K562 (cell line): ENCODE results near the gene RPL38. TPM values are rescaled to one million over a fixed set of nuclear protein-coding genes. Genes with fewer than 3 reads are reported as not detected.

Experiments
- ATAC-seq: fragments of 200-7000 bp; cut with Tn5 transposase; 3 replicates; pipeline ENCODE4 v1.9.1; 2020; ENCODE audit warnings: moderate library complexity
- BruUV-seq: library from RNA; stranded (reverse); fragments of 400-500 nt; replicated peaks from 2 replicates; lab custom pipeline; 2021; lab: Mats Ljungman, UMichigan
- CTCF ChIA-PET: fragments of 300-600 bp; formaldehyde crosslinking; extraction: SDS; loops from one replicate; lab custom pipeline; 2021; ENCODE audit warnings: low intra/inter-chr PET ratio; lab: Yijun Ruan, JAX
- POLR2A ChIA-PET: fragments of 300-600, 350-650 bp; sonication (Branson Sonifier 250); formaldehyde crosslinking; extraction: SDS; loops from one replicate; lab custom pipeline; 2021; ENCODE audit warnings: antibody characterized with exemption, inconsistent platforms; lab: Yijun Ruan, JAX
- DNase-seq, 4 experiments: peaks; one replicate each; pipeline versions ENCODE4 v3.0.0 to v3.0.0-alpha.2; 2011 to 2018; ENCODE audit warnings: low spot score in 3 of 4, mixed read lengths in 3 of 4; ENCODE audit errors: extremely low read depth in 1 of 4
- FAIRE-seq: peaks from 2 replicates; lab custom pipeline; 2011; peaks lifted over from hg19 to GRCh38; lab: Jason Lieb, UNC
- H2AFZ ChIP-seq: 2 replicates; pipeline ENCODE4 v1.6.0; 2011; ENCODE audit warnings: low read depth, low read length, control low read depth, inconsistent platforms
- H3K27ac ChIP-seq: fragments of 200-600 bp; 3 replicates; pipeline ENCODE4 v1.8.0; 2011; ENCODE audit warnings: low read depth, mild to moderate bottlenecking, control low read depth, inconsistent platforms, low read length, moderate library complexity, mixed read lengths; ENCODE audit errors: extremely low read depth
- H3K27me3 ChIP-seq, 2 experiments: fragments of 300-600 bp in 1 of 2; 2 replicates in 1 of 2; 3 replicates in 1 of 2; pipeline versions ENCODE4 v1.6.0 to v1.8.0; 2011; ENCODE audit warnings: inconsistent platforms in 2 of 2, low read length in 2 of 2, mild to moderate bottlenecking in 1 of 2, mixed read lengths in 1 of 2, moderate library complexity in 1 of 2; ENCODE audit not compliant: control insufficient read depth in 2 of 2, insufficient read depth in 2 of 2
- H3K36me3 ChIP-seq: fragments of 300-600 bp; 3 replicates; pipeline ENCODE4 v1.8.0; 2011; ENCODE audit warnings: mild to moderate bottlenecking, low read length, inconsistent platforms; ENCODE audit not compliant: control insufficient read depth, insufficient read depth
- H3K4me1 ChIP-seq, 2 experiments: fragments of 200-600 bp in 1 of 2; replicated peaks in 1 of 2; 2 replicates in 1 of 2; 3 replicates in 1 of 2; pipeline versions ENCODE4 v1.5.1 to v1.8.0; 2011; ENCODE audit warnings: inconsistent platforms in 2 of 2, low read length in 2 of 2, mild to moderate bottlenecking in 1 of 2, mixed read lengths in 1 of 2, moderate library complexity in 1 of 2; ENCODE audit not compliant: control insufficient read depth in 2 of 2, insufficient read depth in 2 of 2
- H3K4me2 ChIP-seq: 2 replicates; pipeline ENCODE4 v1.6.1; 2011; ENCODE audit warnings: low read length, control low read depth, inconsistent platforms, mixed read lengths; ENCODE audit not compliant: insufficient read depth
- H3K4me3 ChIP-seq: fragments of 200-600 bp; sonication (generic), shearing (Covaris generic); 2 replicates; pipeline ENCODE4 v1.5.1; 2016; ENCODE audit warnings: control low read depth, inconsistent platforms
- H3K79me2 ChIP-seq: fragments of 200-600 bp; 3 replicates; pipeline ENCODE4 v1.8.0; 2011; ENCODE audit warnings: low read length, inconsistent platforms; ENCODE audit not compliant: control insufficient read depth, insufficient read depth
- H3K9ac ChIP-seq, 2 experiments: 2 replicates each; pipeline versions ENCODE4 v1.6.0 to v1.6.1; 2011; ENCODE audit warnings: low read depth in 2 of 2, low read length in 2 of 2, control low read depth in 1 of 2, inconsistent platforms in 1 of 2, mild to moderate bottlenecking in 1 of 2, mixed read lengths in 1 of 2; ENCODE audit not compliant: insufficient read depth in 1 of 2
- H3K9me1 ChIP-seq: one replicate; pipeline ENCODE4 v1.6.0; 2011; ENCODE audit warnings: inconsistent platforms, mild to moderate bottlenecking, low read length, moderate library complexity; ENCODE audit not compliant: control insufficient read depth, insufficient read depth
- H3K9me3 ChIP-seq: replicated peaks from 2 replicates; pipeline ENCODE4 v1.5.1; 2011; ENCODE audit warnings: low read depth, low read length, inconsistent platforms; ENCODE audit not compliant: control insufficient read depth, insufficient read depth
- H4K20me1 ChIP-seq: replicated peaks from 2 replicates; pipeline ENCODE4 v1.6.1; 2011; ENCODE audit warnings: low read length, inconsistent platforms, mixed read lengths; ENCODE audit not compliant: control insufficient read depth, insufficient read depth
- DNMT1 ChIP-seq: fragments of 450-650 bp; IDR thresholded peaks from 2 replicates; pipeline ENCODE4 v1.6.1; 2016; ENCODE audit warnings: antibody characterized with exemption, mild to moderate bottlenecking
- EP300 ChIP-seq: IDR thresholded peaks from 2 replicates; pipeline ENCODE4 v1.6.1; 2012; ENCODE audit warnings: low read length, improper control_type of control experiment
- GTF2F1 ChIP-seq: IDR thresholded peaks from 2 replicates; pipeline ENCODE4 v1.6.1; 2011; ENCODE audit warnings: low read depth, low read length, improper control_type of control experiment
- MCM3 ChIP-seq: fragments of 450-650 bp; IDR thresholded peaks from 2 replicates; pipeline ENCODE4 v1.6.1; 2016
- MEIS2 ChIP-seq: fragments of 450-650 bp; IDR thresholded peaks from 2 replicates; pipeline ENCODE4 v1.6.1; 2014; ENCODE audit warnings: mild to moderate bottlenecking; ENCODE audit not compliant: partially characterized antibody
- POLR3G ChIP-seq: IDR thresholded peaks from 2 replicates; pipeline ENCODE4 v1.6.1; 2011; ENCODE audit not compliant: insufficient read length, insufficient replicate concordance; ENCODE audit errors: extremely low read depth
- TAF9B ChIP-seq: fragments of 450-650 bp; IDR thresholded peaks from 2 replicates; pipeline ENCODE4 v1.6.1; 2018; ENCODE audit warnings: mild to moderate bottlenecking; ENCODE audit not compliant: partially characterized antibody
- WGBS: fragments of 100-300 bp; shearing (Covaris generic); methylation state at CpG from one replicate; pipeline ENCODE4 v1.1.6; 2016; ENCODE audit warnings: low coverage, mixed read lengths; ENCODE audit not compliant: insufficient coverage; ENCODE audit errors: missing lambda C conversion rate; 5-methylcytosine and 5-hydroxymethylcytosine counted together
- in situ Hi-C: fragments of 300-500 bp; cut with MboI; formaldehyde crosslinking; loops from 4 replicates; pipeline ENCODE4 v1.15.0; 2018; ENCODE audit warnings: inconsistent platforms, mixed read lengths
- intact Hi-C: fragments of 100-400 bp; cut with micrococcal nuclease; formaldehyde crosslinking; loops from 2 replicates; pipeline ENCODE4 v1.14.2; 2022
- polyA plus RNA-seq, 8 experiments: library from polyadenylated mRNA; depleted of rRNA in 4 of 8; stranded (reverse) in 5 of 8; unstranded in 3 of 8; fragments of >200 nt; fragmentation: Nextera tagmentation in 2 of 8; fragmentation: Illumina TruSeq in 1 of 8; extraction: Ambion mirVana in 2 of 8; extraction: Trizol in 1 of 8; gene quantifications; 2 replicates each; pipeline versions ENCODE4 v1.2.1 to v1.2.3, GENCODE V29; 2011 to 2014; ENCODE audit warnings: inconsistent platforms in 1 of 8, missing spikeins in 1 of 8
- total RNA-seq, 7 experiments: library from RNA; depleted of rRNA in 6 of 7; stranded (reverse); fragments of >200 nt in 6 of 7; fragmentation: Illumina TruSeq in 2 of 7; extraction: Trizol in 2 of 7; gene quantifications; 2 replicates each; pipeline versions ENCODE4 v1.2.1 to v1.2.3, GENCODE V29; 2011 to 2021; ENCODE audit warnings: low replicate concordance in 1 of 7

The RPL38 gene
- total and polyA plus RNA-seq, 9 of the 15 experiments (the other 6 are each of a cell fraction or from before 2014, with no cell fraction given) = 1,224 to 3,864 (median 1,939) TPM

- intact Hi-C loops = no loop called here
- Histone ChIP-seq H4K20me1 (peaks cover 4% of the 10 kb centered on the region; the same call in 1 of the 2 replicates), H3K4me1 (no peaks in the 10 kb centered on the region), H3K36me3 (no peaks in the 10 kb centered on the region), H3K9me1 (no peaks in the 10 kb centered on the region), H3K79me2 (no peaks in the 10 kb centered on the region), H3K9ac (no peak overlapping the region), H3K4me3 (no peak overlapping the region), H3K9me3 (no peaks in the 10 kb centered on the region; the same call in 1 of the 2 replicates), H3K27ac (no peak overlapping the region), H3K27me3 (peaks cover 4 to 13% of the 10 kb centered on the region in 2 experiments; a peak in 3 of 5 replicates), H3K4me2 (no peak overlapping the region), H2AFZ (no peak overlapping the region)
- in situ Hi-C loops = loop anchor here (10.0 kb wide), 1 partner anchor 738 kb away; no protein-coding TSS in a partner anchor
- POLR2A ChIA-PET = no interaction called here
- CTCF ChIA-PET = interaction anchor here (0.6 kb wide), 1 partner anchor 515 kb away, joined by 4 read pairs; no protein-coding TSS in a partner anchor
- 3% methylated on average over 3 of the region's 3 CpGs for WGBS
- DNase-seq (no peak), FAIRE-seq (no peak), ATAC-seq (no peak)
- TF ChIP-seq POLR3G (no peak), MCM3 (no peak), EP300 (no peak), GTF2F1 (no peak), DNMT1 (no peak), TAF9B (no peak), MEIS2 (no peak)
- no TSS peak for BruUV-seq
Observed at GRCh38 chr17:74172700-74173099, 30.8 kb upstream of the RPL38 start.
